CD14-positive monocyte (primary cell): ENCODE measurements around the gene RASSF5. TPM values are rescaled to one million over a fixed set of nuclear protein-coding genes. Genes with fewer than 3 reads are reported as not detected.
A peak's percentile ranks its signal among the peaks of the same experiment; 100 is the strongest.

Experiments used
- DNase-seq, 3 donors: peaks; one replicate each; pipeline ENCODE4 v3.0.0-alpha.2; 2011 to 2022
- H2AFZ ChIP-seq: 2 replicates; pipeline ENCODE4 v1.6.0; 2012; ENCODE audit warnings: mild to moderate bottlenecking, low read depth, low read length, inconsistent platforms; ENCODE audit not compliant: insufficient read depth, poor library complexity, severe bottlenecking
- H3K27ac ChIP-seq, 2 donors: 1 replicate in 1 of 2; 2 replicates in 1 of 2; pipeline ENCODE4 v1.5.1; 2012 to 2013; ENCODE audit warnings: low read length in 2 of 2, control low read depth in 1 of 2, inconsistent platforms in 1 of 2, low read depth in 1 of 2, mild to moderate bottlenecking in 1 of 2
- H3K27me3 ChIP-seq, 2 donors: one replicate each; pipeline versions ENCODE4 v1.6.0 to v1.6.1; 2011 to 2013; ENCODE audit warnings: low read length in 2 of 2; ENCODE audit not compliant: control insufficient read depth in 2 of 2, insufficient read depth in 2 of 2
- H3K36me3 ChIP-seq, 2 donors: replicated peaks in 1 of 2; 1 replicate in 1 of 2; 2 replicates in 1 of 2; pipeline versions ENCODE4 v1.5.1 to v1.6.1; 2012 to 2013; ENCODE audit warnings: low read length in 2 of 2, control low read depth in 1 of 2, inconsistent platforms in 1 of 2, mild to moderate bottlenecking in 1 of 2; ENCODE audit not compliant: insufficient read depth in 2 of 2, control insufficient read depth in 1 of 2
- H3K4me1 ChIP-seq, 2 donors: 1 replicate in 1 of 2; 2 replicates in 1 of 2; pipeline versions ENCODE4 v1.5.1 to v1.6.1; 2012 to 2013; ENCODE audit warnings: low read length in 2 of 2, control low read depth in 1 of 2, inconsistent platforms in 1 of 2, mild to moderate bottlenecking in 1 of 2, moderate library complexity in 1 of 2; ENCODE audit not compliant: insufficient read depth in 2 of 2, control insufficient read depth in 1 of 2
- H3K4me2 ChIP-seq: replicated peaks from 2 replicates; pipeline ENCODE3; 2012; ENCODE audit warnings: low read length, moderate library complexity, mild to moderate bottlenecking; ENCODE audit not compliant: poor library complexity, severe bottlenecking; ENCODE audit errors: extremely low read depth
- H3K4me3 ChIP-seq, 3 experiments: fragments of 200-600 bp in 1 of 3; sonication (generic) in 1 of 3; replicated peaks in 1 of 3; 1 replicate in 2 of 3; 2 replicates in 1 of 3; pipeline ENCODE4 v1.5.1; 2011 to 2013; ENCODE audit warnings: low read length in 3 of 3, mild to moderate bottlenecking in 3 of 3, control low read depth in 2 of 3, low read depth in 2 of 3, inconsistent platforms in 1 of 3, moderate library complexity in 1 of 3
- H3K79me2 ChIP-seq: 2 replicates; pipeline ENCODE4 v1.6.0; 2012; ENCODE audit warnings: mild to moderate bottlenecking, control low read depth, inconsistent platforms, low read length, moderate library complexity; ENCODE audit not compliant: insufficient read depth
- H3K9ac ChIP-seq: 2 replicates; pipeline ENCODE4 v1.6.0; 2017; ENCODE audit warnings: low read length, mild to moderate bottlenecking; ENCODE audit not compliant: insufficient read depth, poor library complexity, severe bottlenecking
- H3K9me3 ChIP-seq, 2 donors: replicated peaks in 1 of 2; 1 replicate in 1 of 2; 2 replicates in 1 of 2; pipeline versions ENCODE4 v1.5.1 to v1.6.1; 2012 to 2013; ENCODE audit warnings: low read length in 2 of 2, control low read depth in 1 of 2; ENCODE audit not compliant: control insufficient read depth in 1 of 2, insufficient read depth in 1 of 2
- H4K20me1 ChIP-seq: 2 replicates; pipeline ENCODE4 v1.6.0; 2012; ENCODE audit warnings: mild to moderate bottlenecking, low read length, control low read depth, moderate library complexity; ENCODE audit not compliant: insufficient read depth
- H3K27ac Mint-ChIP-seq, 7 donors: one replicate each; pipeline ENCODE4 v1.8.0; 2020; ENCODE audit warnings: mild to moderate bottlenecking in 7 of 7, mixed read lengths in 7 of 7, moderate library complexity in 6 of 7, inconsistent platforms in 2 of 7
- H3K27me3 Mint-ChIP-seq, 3 donors: one replicate each; pipeline ENCODE4 v1.8.0; 2021 to 2022; ENCODE audit warnings: low read depth in 3 of 3, mild to moderate bottlenecking in 3 of 3, mixed read lengths in 3 of 3, moderate library complexity in 3 of 3, inconsistent platforms in 1 of 3
- H3K36me3 Mint-ChIP-seq, 2 donors: one replicate each; pipeline ENCODE4 v1.8.0; 2020; ENCODE audit warnings: mixed read lengths in 2 of 2, inconsistent platforms in 1 of 2, mild to moderate bottlenecking in 1 of 2
- H3K4me1 Mint-ChIP-seq: one replicate; pipeline ENCODE4 v1.8.0; 2020; ENCODE audit warnings: mild to moderate bottlenecking, mixed read lengths
- H3K4me3 Mint-ChIP-seq, 2 donors: one replicate each; pipeline ENCODE4 v1.8.0; 2020; ENCODE audit warnings: mild to moderate bottlenecking in 2 of 2, mixed read lengths in 2 of 2, moderate library complexity in 1 of 2
- H3K9me3 Mint-ChIP-seq, 7 donors: one replicate each; pipeline ENCODE4 v1.8.0; 2020 to 2022; ENCODE audit warnings: mixed read lengths in 7 of 7, mild to moderate bottlenecking in 6 of 7, moderate library complexity in 6 of 7, inconsistent platforms in 2 of 7
- CTCF ChIP-seq: fragments of 200-600 bp; IDR thresholded peaks from one replicate; pipeline ENCODE4 v1.8.0; 2022; ENCODE audit warnings: antibody characterized with exemption, mild to moderate bottlenecking
- WGBS: methylation state at CpG from one replicate; pipeline ENCODE4 v1.1.5; 2013; ENCODE audit warnings: missing lambda C conversion rate; ENCODE audit not compliant: insufficient coverage; 5-methylcytosine and 5-hydroxymethylcytosine counted together
- intact Hi-C, 2 donors: fragments of 100-400 bp; cut with micrococcal nuclease; formaldehyde crosslinking; loops; one replicate each; pipeline versions ENCODE4 v1.15.0 to v1.15.1; 2023
- polyA plus RNA-seq, 3 donors: library from polyadenylated mRNA; depleted of rRNA in 1 of 3; unstranded in 2 of 3; stranded (reverse) in 1 of 3; fragments of 300-500 nt in 2 of 3; fragments of >200 nt in 1 of 3; fragmentation: Illumina TruSeq in 2 of 3; gene quantifications; 1 replicate in 2 of 3; 2 replicates in 1 of 3; pipeline ENCODE4 v1.2.3, GENCODE V29; 2012 to 2021

Gene RASSF5
- polyA plus RNA-seq, 3 donors, result 81.6 to 129 (median 127) TPM

DNA sequence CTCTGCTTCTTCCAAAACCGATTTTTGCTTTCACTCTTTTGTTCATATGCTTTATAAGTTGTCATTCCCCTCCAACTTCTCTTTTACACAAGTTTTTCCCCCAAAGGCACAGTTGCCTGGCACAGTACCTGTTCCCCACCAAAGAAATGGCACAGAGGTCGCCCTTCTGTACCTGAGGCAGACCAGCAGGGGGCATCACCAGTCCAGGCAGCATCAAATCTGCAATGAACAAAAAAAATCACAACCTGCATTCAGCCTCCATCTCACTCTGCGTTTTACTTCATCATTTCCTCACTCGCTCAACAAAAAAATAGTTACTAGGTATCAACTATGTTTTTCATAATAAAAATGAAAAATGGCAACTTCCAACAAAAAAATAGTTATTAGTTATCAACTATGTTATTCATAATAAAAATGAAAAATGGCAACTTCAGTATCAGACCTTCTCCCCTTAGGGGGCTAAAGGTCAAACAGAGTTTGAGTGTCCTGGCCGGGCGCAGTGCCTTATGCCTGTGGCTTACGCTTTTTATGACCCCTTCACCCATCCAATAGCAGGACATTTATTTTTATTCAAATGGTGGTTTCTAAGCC is 100.9 kb downstream of the RASSF5 start:
- peak; percentile 11 to 41 (median 12) for DNase-seq
- H4K20me1 ChIP-seq, result no peaks in the 10 kb centered on the region
- no peak overlapping the region for H3K4me3 Mint-ChIP-seq
- no peak overlapping the region for H3K4me3 ChIP-seq
- H3K4me1 ChIP-seq, result peaks cover 10 to 12% of the 10 kb centered on the region in 2 donors
- H3K4me2 ChIP-seq, result no peak overlapping the region
- 88% methylated on average over 2 of the region's 7 CpGs for WGBS
- H3K27me3 Mint-ChIP-seq, result no peaks in the 10 kb centered on the region
- H3K27me3 ChIP-seq, result no peaks in the 10 kb centered on the region
- peaks cover 11% of the 10 kb centered on the region for H3K4me1 Mint-ChIP-seq
- H3K9ac ChIP-seq, result no peak overlapping the region
- H2AFZ ChIP-seq, result no peak overlapping the region
- H3K79me2 ChIP-seq, result no peaks in the 10 kb centered on the region
- peaks cover 24 to 53% of the 10 kb centered on the region in 2 donors for H3K36me3 ChIP-seq
- intact Hi-C loops, result no loop called here
- no peaks in the 10 kb centered on the region for H3K9me3 ChIP-seq
- TF ChIP-seq CTCF, result peak; percentile 81
- peak overlapping the region in 1 of 7 donors; percentile 26 for H3K27ac Mint-ChIP-seq
- peaks cover 0 to 3% (median 0%) of the 10 kb centered on the region in 7 donors for H3K9me3 Mint-ChIP-seq
- H3K36me3 Mint-ChIP-seq, result peaks cover 42 to 51% of the 10 kb centered on the region in 2 donors
- H3K27ac ChIP-seq, result no peak overlapping the region

DNA sequence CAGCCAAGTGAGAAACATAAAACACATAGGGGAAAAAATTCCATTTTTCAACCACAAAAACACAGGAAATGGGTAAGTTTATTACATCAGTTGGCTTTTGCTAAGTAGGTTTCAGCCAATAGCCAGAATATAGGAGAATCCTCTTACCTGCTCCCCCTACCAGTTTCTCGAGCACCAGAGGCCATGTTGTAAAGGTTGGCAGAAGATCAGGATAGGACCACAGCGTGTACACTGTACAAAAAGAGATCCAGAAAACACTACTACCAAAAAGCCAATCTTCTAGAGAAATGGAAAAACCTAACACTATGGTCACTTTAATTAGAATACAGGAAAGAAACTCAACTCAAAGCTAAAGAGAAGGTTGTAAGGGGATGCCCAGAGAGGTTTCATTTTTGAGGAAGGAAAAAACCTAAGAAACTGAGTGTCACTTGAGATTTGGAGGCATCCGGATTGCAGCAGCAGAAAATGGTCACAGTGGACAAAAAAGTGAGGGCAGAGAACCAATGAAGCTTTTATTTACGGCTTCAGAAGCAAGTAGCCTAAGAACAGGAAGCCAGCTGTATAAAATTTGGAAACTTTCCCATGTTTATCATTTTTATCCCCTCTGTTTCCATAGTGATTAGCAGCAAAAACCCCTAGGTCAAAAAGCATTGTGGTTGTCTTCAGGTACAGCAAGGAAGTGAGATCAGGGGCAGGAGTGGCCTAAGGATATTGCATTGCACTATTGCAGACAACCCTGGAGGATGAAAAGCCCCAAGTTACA is 102.1 kb downstream of the RASSF5 start:
- TF ChIP-seq CTCF, result no peak
- H4K20me1 ChIP-seq, result no peaks in the 10 kb centered on the region
- peaks cover 16 to 43% of the 10 kb centered on the region in 2 donors for H3K36me3 ChIP-seq
- H3K4me2 ChIP-seq, result no peak overlapping the region
- intact Hi-C loops, result no loop called here
- H3K9ac ChIP-seq, result no peak overlapping the region
- H2AFZ ChIP-seq, result no peak overlapping the region
- peaks cover 0 to 3% (median 0%) of the 10 kb centered on the region in 7 donors for H3K9me3 Mint-ChIP-seq
- no peak overlapping the region for H3K4me3 ChIP-seq
- no peaks in the 10 kb centered on the region for H3K27me3 ChIP-seq
- no peaks in the 10 kb centered on the region for H3K9me3 ChIP-seq
- no peak overlapping the region for H3K27ac Mint-ChIP-seq
- H3K27me3 Mint-ChIP-seq, result no peaks in the 10 kb centered on the region
- H3K36me3 Mint-ChIP-seq, result peaks cover 38 to 42% of the 10 kb centered on the region in 2 donors
- peaks cover 11% of the 10 kb centered on the region for H3K4me1 Mint-ChIP-seq
- peaks cover 10 to 12% of the 10 kb centered on the region in 2 donors for H3K4me1 ChIP-seq
- 40% methylated on average over 1 of the region's 4 CpGs for WGBS
- no peak overlapping the region for H3K4me3 Mint-ChIP-seq
- H3K27ac ChIP-seq, result no peak overlapping the region
- DNase-seq, result no peak
- H3K79me2 ChIP-seq, result no peaks in the 10 kb centered on the region
